ENCODE results near the gene GRM7.

The GRM7 gene

GRCh38 chr3:7266551-7266950, 405.6 kb downstream of the GRM7 start:
- TF ChIP-seq, protein P1, sequence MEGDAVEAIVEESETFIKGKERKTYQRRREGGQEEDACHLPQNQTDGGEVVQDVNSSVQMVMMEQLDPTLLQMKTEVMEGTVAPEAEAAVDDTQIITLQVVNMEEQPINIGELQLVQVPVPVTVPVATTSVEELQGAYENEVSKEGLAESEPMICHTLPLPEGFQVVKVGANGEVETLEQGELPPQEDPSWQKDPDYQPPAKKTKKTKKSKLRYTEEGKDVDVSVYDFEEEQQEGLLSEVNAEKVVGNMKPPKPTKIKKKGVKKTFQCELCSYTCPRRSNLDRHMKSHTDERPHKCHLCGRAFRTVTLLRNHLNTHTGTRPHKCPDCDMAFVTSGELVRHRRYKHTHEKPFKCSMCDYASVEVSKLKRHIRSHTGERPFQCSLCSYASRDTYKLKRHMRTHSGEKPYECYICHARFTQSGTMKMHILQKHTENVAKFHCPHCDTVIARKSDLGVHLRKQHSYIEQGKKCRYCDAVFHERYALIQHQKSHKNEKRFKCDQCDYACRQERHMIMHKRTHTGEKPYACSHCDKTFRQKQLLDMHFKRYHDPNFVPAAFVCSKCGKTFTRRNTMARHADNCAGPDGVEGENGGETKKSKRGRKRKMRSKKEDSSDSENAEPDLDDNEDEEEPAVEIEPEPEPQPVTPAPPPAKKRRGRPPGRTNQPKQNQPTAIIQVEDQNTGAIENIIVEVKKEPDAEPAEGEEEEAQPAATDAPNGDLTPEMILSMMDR (IDR thresholded peaks at IDR 0.05), result no peak
- H3K27me3 ChIP-seq, result no peaks in the 10 kb centered on the region
- no peak overlapping the region for H3K4me3 ChIP-seq (ENCODE audit: low read depth in 1 of 2, low read length in 1 of 2)
- no peaks in the 10 kb centered on the region for H3K4me1 ChIP-seq (ENCODE audit: control insufficient read depth in 1 of 2, insufficient read depth in 1 of 2, low read depth in 1 of 2, low read length in 1 of 2)
- H3K27ac ChIP-seq, result no peak overlapping the region
- H3K36me3 ChIP-seq, result no peaks in the 10 kb centered on the region
- no peaks in the 10 kb centered on the region for H3K9me3 ChIP-seq

- TF ChIP-seq, protein P1 (IDR thresholded peaks at IDR 0.05), result no peak
- H3K36me3 ChIP-seq, result no peaks in the 10 kb centered on the region
- H3K27me3 ChIP-seq, result no peaks in the 10 kb centered on the region
- no peak overlapping the region for H3K4me3 ChIP-seq (ENCODE audit: low read depth in 1 of 2, low read length in 1 of 2)
- H3K9me3 ChIP-seq, result no peaks in the 10 kb centered on the region
- H3K27ac ChIP-seq, result no peak overlapping the region
- no peaks in the 10 kb centered on the region for H3K4me1 ChIP-seq (ENCODE audit: control insufficient read depth in 1 of 2, insufficient read depth in 1 of 2, low read depth in 1 of 2, low read length in 1 of 2)
These were observed 409.8 kb downstream of the GRM7 start for GRCh38 chr3:7270731-7271130.

- no peaks in the 10 kb centered on the region for H3K36me3 ChIP-seq
- no peaks in the 10 kb centered on the region for H3K27me3 ChIP-seq
- H3K4me3 ChIP-seq (ENCODE audit: low read depth in 1 of 2, low read length in 1 of 2), result no peak overlapping the region
- no peaks in the 10 kb centered on the region for H3K9me3 ChIP-seq
- no peak overlapping the region for H3K27ac ChIP-seq
- TF ChIP-seq, protein P1 (IDR thresholded peaks at IDR 0.05), result no peak
- H3K4me1 ChIP-seq (ENCODE audit: control insufficient read depth in 1 of 2, insufficient read depth in 1 of 2, low read depth in 1 of 2, low read length in 1 of 2), result no peaks in the 10 kb centered on the region
These were observed 410.7 kb downstream of the GRM7 start for GRCh38 chr3:7271631-7272030.

DNA sequence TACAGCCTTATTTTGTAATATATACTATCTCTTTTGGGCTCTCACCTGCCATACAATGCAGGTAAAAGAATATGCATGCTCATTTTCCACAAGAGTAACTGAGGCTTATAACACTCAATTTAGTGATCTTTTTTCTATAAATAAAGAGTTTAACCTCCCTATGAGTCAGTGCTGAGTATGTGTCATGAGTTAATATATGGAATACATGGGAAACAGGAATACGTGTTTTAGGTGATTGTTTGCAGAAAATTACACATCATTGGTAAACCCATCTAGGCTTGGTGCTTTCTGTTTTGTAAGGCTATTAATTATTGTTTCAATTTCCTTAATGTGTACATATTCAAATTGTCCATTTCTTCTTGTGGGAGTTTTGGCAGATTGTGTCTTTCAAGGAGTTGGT, 411.3 kb downstream of the GRM7 start:
- TF ChIP-seq, protein P1 (IDR thresholded peaks at IDR 0.05), result no peak
- Histone ChIP-seq H3K4me1 (ENCODE audit: control insufficient read depth in 1 of 2, insufficient read depth in 1 of 2, low read depth in 1 of 2, low read length in 1 of 2) (no peaks in the 10 kb centered on the region), H3K36me3 (no peaks in the 10 kb centered on the region), H3K4me3 (ENCODE audit: low read depth in 1 of 2, low read length in 1 of 2) (no peak overlapping the region), H3K27me3 (no peaks in the 10 kb centered on the region), H3K27ac (no peak overlapping the region), H3K9me3 (no peaks in the 10 kb centered on the region)

GRCh38 chr3:7275396-7275795, 414.5 kb downstream of the GRM7 start:
- Histone ChIP-seq H3K9me3 (no peaks in the 10 kb centered on the region), H3K4me1 (ENCODE audit: control insufficient read depth in 1 of 2, insufficient read depth in 1 of 2, low read depth in 1 of 2, low read length in 1 of 2) (no peaks in the 10 kb centered on the region), H3K36me3 (no peaks in the 10 kb centered on the region), H3K27me3 (no peaks in the 10 kb centered on the region), H3K27ac (no peak overlapping the region), H3K4me3 (ENCODE audit: low read depth in 1 of 2, low read length in 1 of 2) (no peak overlapping the region)
- TF ChIP-seq, protein P1 (IDR thresholded peaks at IDR 0.05), result no peak

GRCh38 chr3:7280318-7280717, 419.4 kb downstream of the GRM7 start:
- H3K4me1 ChIP-seq (ENCODE audit: control insufficient read depth in 1 of 2, insufficient read depth in 1 of 2, low read depth in 1 of 2, low read length in 1 of 2), result no peaks in the 10 kb centered on the region
- TF ChIP-seq, protein P1 (IDR thresholded peaks at IDR 0.05), result no peak
- H3K36me3 ChIP-seq, result no peaks in the 10 kb centered on the region
- no peaks in the 10 kb centered on the region for H3K9me3 ChIP-seq
- no peak overlapping the region for H3K4me3 ChIP-seq (ENCODE audit: low read depth in 1 of 2, low read length in 1 of 2)
- H3K27me3 ChIP-seq, result no peaks in the 10 kb centered on the region
- H3K27ac ChIP-seq, result no peak overlapping the region

All from neutrophil (primary cell).